HG02588 (cell line): Measurements from ENCODE around the gene SOS1.
"Not testable (repeated sequence)": the region's sequence is repeated elsewhere in the genome, so short reads cannot be mapped to it uniquely, and the experiment has no call there.

Source experiments
- ATAC-seq: cut with Tn5 transposase; IDR thresholded peaks from one replicate; pipeline ENCODE4 v1.9.1; 2021; ENCODE audit warnings: mild to moderate bottlenecking, moderate library complexity; ENCODE audit not compliant: unreplicated experiment

The SOS1 gene

GRCh38 chr2:38977047-38977446, 143.8 kb downstream of the SOS1 start:
- no peak for ATAC-seq

DNA sequence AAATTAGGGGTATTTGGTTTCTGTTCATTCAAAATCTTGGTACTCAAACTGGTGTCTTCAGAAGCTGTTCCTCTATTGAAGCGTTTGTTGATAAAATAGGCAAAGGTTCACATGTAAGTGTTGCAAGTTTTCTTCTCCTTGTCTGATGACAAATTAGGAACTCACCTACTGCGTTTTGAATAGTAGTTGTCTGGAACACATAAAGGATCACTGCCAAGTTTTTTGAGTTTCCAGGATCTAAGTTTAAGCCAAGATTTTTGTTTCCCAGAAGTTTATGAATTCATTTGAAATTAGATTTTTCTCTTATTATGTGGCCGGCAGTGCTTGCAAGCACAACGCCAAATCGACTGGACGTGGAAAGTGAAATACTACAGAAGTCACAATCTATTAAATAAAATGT, 145.8 kb downstream of the SOS1 start:
- ATAC-seq: no peak

- no peak for ATAC-seq
These were observed 147.6 kb downstream of the SOS1 start for GRCh38 chr2:38973266-38973665.

- no peak for ATAC-seq
These were observed 149.5 kb downstream of the SOS1 start for GRCh38 chr2:38971377-38971776.

DNA sequence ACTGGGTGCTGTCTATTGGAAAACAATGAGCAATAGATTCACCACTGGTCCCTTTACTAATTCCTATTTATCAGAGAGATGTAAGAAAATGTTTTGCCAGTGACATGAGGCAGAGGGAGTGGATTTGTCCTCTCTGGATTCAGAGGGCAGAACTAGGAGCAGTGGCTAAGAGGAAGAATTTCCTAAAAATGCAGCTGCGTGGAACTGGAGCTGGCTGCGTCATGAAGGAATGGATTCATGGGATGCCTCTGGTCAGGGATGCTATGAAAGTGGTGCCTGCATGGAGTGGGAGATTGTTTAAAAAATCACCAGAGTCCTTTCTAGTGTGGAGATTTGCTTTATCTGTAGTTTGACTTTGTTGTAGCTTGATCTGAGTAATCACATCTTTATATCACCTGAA, 152.8 kb downstream of the SOS1 start:
- ATAC-seq: no peak

GRCh38 chr2:38966678-38967077, 154.2 kb downstream of the SOS1 start:
- ATAC-seq: no peak

DNA sequence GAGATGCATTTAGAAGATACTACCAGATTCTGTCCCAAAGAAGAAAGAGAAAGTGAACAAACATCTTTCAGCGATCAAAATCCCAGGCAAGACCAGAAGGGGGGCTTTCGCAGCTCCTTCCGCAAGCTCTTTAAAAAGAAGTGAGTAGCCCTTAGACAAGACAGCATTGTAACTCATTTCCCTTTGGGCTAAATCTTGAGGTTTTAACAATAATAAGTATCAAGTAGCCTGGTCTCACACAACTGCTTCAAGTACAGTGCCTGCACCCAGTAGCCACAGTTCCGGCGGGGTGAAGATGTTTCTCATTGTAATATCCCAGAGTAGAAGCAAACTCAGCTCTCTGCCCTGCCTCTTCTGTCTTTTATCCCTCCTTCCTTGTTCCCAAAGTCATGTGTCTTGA, 154.8 kb downstream of the SOS1 start:
- no peak for ATAC-seq

DNA sequence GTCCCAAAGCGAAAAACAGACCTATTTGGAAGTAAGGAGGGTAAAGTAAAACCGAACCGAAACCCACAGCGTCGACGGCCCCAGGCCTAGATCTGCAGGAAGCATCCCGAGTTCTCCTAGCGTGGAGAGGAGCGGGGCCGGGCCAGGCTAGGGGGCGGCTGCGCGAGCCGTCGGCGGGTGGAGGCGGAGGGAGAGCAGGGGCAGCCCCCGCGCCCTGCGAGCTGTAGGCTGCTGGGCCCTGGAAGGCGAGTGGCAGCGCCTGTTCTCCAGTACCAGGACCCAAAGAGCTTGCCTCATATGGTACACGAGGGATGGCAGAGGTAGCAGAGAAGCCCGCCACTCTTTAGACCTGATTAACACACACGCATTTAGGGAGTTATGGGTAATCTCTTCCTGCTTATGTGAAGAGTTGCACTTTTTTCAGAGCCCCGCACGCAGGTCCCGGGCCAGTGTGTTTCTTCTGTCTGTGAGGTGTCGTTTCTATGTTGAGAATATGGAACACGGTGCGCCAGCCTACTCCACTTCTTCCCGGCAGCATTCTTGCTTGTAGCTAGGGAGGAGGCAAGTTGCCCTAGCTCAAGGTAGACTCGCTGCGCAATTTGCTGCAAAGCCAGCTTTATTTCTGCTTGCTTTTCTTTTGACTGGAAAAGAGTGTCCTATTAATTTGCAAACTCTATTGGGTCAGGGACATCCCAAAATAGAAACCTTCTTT, 160.1 kb downstream of the SOS1 start:
- no peak for ATAC-seq

- ATAC-seq: no peak
These were observed 160.8 kb downstream of the SOS1 start for GRCh38 chr2:38959938-38960608.

DNA sequence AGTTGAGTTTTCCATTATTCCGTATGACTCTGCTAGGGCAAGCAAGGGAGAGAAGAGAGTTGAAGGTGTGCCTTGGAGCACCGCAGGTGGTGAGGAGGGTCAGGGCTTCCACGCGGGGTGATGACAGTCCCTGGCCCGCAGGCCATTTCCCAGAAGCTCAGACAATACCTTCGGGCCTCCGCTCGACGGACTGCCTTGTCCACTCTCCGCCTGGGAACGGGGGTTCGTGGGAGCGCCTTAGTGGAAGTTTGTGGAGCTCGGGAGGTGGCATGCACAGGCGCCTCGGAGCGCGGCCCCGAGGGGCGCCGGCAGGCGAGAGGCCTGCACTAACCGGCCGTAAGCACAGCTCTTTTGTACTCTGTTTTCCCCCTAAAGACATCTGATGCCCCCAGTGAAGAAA, 161.4 kb downstream of the SOS1 start:
- ATAC-seq: no peak

DNA sequence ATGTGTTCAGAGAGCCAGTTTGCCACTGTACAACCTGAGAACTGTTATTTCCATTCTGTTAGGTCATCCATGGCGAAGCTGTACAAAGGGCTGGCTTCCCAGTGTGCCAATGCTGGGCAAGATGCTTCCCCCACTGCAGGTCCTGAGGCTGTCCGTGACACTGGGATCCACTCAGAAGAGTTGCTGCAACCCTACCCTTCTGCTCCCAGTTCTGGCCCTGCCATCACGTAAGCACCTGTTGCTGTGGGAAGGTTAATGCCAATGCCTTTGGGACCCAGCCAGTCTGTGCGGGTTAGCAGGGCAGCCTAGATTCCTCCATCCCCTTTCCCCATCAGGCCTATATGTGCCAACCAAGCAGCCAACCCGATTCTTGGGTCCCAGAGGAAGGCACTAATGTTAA, 162.9 kb downstream of the SOS1 start:
- ATAC-seq: no peak

GRCh38 chr2:38951766-38952165, 169.1 kb downstream of the SOS1 start:
- ATAC-seq: no peak

GRCh38 chr2:38948995-38949394, 171.9 kb downstream of the SOS1 start:
- no peak for ATAC-seq

- no peak for ATAC-seq
These were observed 172.4 kb downstream of the SOS1 start for GRCh38 chr2:38948387-38948882.

GRCh38 chr2:38947241-38948239, 173.3 kb downstream of the SOS1 start:
- peak; percentile 58 for ATAC-seq

- ATAC-seq: no peak
These were observed 174.9 kb downstream of the SOS1 start for GRCh38 chr2:38945911-38946310.

GRCh38 chr2:38945372-38945771, 175.5 kb downstream of the SOS1 start:
- no peak for ATAC-seq

GRCh38 chr2:38943784-38944183, 177.1 kb downstream of the SOS1 start:
- no peak for ATAC-seq

- no peak for ATAC-seq
These were observed 180.1 kb downstream of the SOS1 start for GRCh38 chr2:38940746-38941145.

GRCh38 chr2:38937548-38937947, 183.3 kb downstream of the SOS1 start:
- ATAC-seq: no peak

- not testable (repeated sequence) for ATAC-seq
These were observed 184.3 kb downstream of the SOS1 start for GRCh38 chr2:38936516-38936915.
